Fibroblast of lung (primary cell): Measurements from ENCODE around the gene RGP1. TPM values are rescaled to one million over a fixed set of nuclear protein-coding genes. Genes with fewer than 3 reads are reported as not detected.
A peak's percentile ranks its signal among the peaks of the same experiment; 100 is the strongest.

ENCODE experiments used
- DNase-seq, 2 donors: peaks; one replicate each; pipeline versions ENCODE4 v3.0.0 to v3.0.0-alpha.2; 2010; ENCODE audit warnings: low read depth in 2 of 2
- H2AFZ ChIP-seq: 2 replicates; pipeline ENCODE4 v1.5.1; 2012; ENCODE audit warnings: low read length, control low read depth, inconsistent platforms
- H3K27ac ChIP-seq: 2 replicates; pipeline ENCODE4 v1.5.1; 2011; ENCODE audit warnings: low read length, control low read depth; ENCODE audit not compliant: insufficient read depth
- H3K27me3 ChIP-seq: 2 replicates; pipeline ENCODE4 v1.5.1; 2011; ENCODE audit warnings: mild to moderate bottlenecking, low read length; ENCODE audit not compliant: control insufficient read depth, insufficient read depth
- H3K36me3 ChIP-seq: 2 replicates; pipeline ENCODE4 v1.5.1; 2011; ENCODE audit warnings: low read length; ENCODE audit not compliant: control insufficient read depth, insufficient read depth
- H3K4me1 ChIP-seq: 2 replicates; pipeline ENCODE4 v1.5.1; 2011; ENCODE audit warnings: low read length; ENCODE audit not compliant: control insufficient read depth, insufficient read depth; ENCODE audit errors: extremely low read depth
- H3K4me2 ChIP-seq: 2 replicates; pipeline ENCODE4 v1.5.1; 2011; ENCODE audit warnings: low read length, control low read depth; ENCODE audit not compliant: insufficient read depth; ENCODE audit errors: extremely low read depth
- H3K4me3 ChIP-seq, 4 experiments: fragments of 200-600 bp in 1 of 4; sonication (generic) in 1 of 4; replicated peaks in 1 of 4; 2 replicates each; pipeline ENCODE4 v1.5.1; 2011 to 2016; ENCODE audit warnings: low read length in 4 of 4, low read depth in 3 of 4, mild to moderate bottlenecking in 3 of 4, control low read depth in 2 of 4, inconsistent platforms in 1 of 4, mixed read lengths in 1 of 4; ENCODE audit not compliant: insufficient read depth in 1 of 4; ENCODE audit errors: control extremely low read depth in 1 of 4
- H3K79me2 ChIP-seq: 2 replicates; pipeline ENCODE4 v1.5.1; 2012; ENCODE audit warnings: mild to moderate bottlenecking, low read length, inconsistent platforms; ENCODE audit not compliant: control insufficient read depth, insufficient read depth
- H3K9ac ChIP-seq: 2 replicates; pipeline ENCODE4 v1.5.1; 2011; ENCODE audit warnings: mild to moderate bottlenecking, low read length, control low read depth; ENCODE audit not compliant: insufficient read depth
- H3K9me3 ChIP-seq: 2 replicates; pipeline ENCODE4 v1.5.1; 2012; ENCODE audit warnings: low read depth, low read length; ENCODE audit not compliant: control insufficient read depth, insufficient read depth
- H4K20me1 ChIP-seq: 2 replicates; pipeline ENCODE4 v1.5.1; 2011; ENCODE audit warnings: low read length; ENCODE audit not compliant: control insufficient read depth, insufficient read depth; ENCODE audit errors: extremely low read depth
- EZH2 ChIP-seq: IDR thresholded peaks from 2 replicates; pipeline ENCODE4 v1.5.1; 2012; ENCODE audit warnings: low read length, control low read depth, mild to moderate bottlenecking; ENCODE audit errors: missing control alignments
- polyA plus RNA-seq, 2 donors: library from polyadenylated mRNA; depleted of rRNA in 1 of 2; stranded (reverse) in 1 of 2; unstranded in 1 of 2; fragments of >200 nt; gene quantifications; 2 replicates each; pipeline ENCODE4 v1.2.1, GENCODE V29; 2011 to 2012; ENCODE audit warnings: missing spikeins in 1 of 2
- total RNA-seq: library from RNA; depleted of rRNA; stranded (reverse); fragments of >200 nt; gene quantifications from 2 replicates; pipeline ENCODE4 v1.2.1, GENCODE V29; 2014
- TF ChIP-seq, protein P1 (sequence below), 2 donors: IDR thresholded peaks in 1 of 2; conservative IDR thresholded peaks in 1 of 2; 1 replicate in 1 of 2; 2 replicates in 1 of 2; pipeline ENCODE4 v1.5.1; 2011 to 2012; ENCODE audit warnings: low read length in 2 of 2, control low read depth in 1 of 2, inconsistent platforms in 1 of 2, low read depth in 1 of 2, mild to moderate bottlenecking in 1 of 2

RGP1 gene
- total and polyA plus RNA-seq, 2 donors (not counting 1 experiment from before 2014, with no cell fraction given) = 14.9 to 17.4 TPM

DNA sequence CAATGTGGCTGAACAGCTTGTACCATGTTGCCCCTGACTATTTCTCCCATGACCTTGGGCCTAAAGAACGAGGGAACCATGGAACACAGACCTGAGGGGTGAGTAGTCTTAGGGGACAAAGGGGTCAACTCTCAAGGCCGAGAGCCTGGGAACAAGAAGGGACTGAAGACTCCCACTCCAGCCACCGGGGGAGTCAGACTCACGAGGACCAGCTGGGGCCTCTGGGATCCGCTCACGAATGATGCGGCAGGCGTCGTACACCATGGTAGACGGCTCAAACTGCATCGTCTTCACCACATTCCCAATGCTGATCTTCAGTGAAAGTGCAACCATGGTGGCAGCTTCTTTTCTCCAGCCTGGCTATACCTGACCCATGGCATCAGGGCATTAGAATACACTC, 23.7 kb upstream of the RGP1 start:
- no peak overlapping the region for H2AFZ ChIP-seq
- no peak overlapping the region for H3K4me3 ChIP-seq
- no peak for TF ChIP-seq EZH2
- TF ChIP-seq, protein P1, sequence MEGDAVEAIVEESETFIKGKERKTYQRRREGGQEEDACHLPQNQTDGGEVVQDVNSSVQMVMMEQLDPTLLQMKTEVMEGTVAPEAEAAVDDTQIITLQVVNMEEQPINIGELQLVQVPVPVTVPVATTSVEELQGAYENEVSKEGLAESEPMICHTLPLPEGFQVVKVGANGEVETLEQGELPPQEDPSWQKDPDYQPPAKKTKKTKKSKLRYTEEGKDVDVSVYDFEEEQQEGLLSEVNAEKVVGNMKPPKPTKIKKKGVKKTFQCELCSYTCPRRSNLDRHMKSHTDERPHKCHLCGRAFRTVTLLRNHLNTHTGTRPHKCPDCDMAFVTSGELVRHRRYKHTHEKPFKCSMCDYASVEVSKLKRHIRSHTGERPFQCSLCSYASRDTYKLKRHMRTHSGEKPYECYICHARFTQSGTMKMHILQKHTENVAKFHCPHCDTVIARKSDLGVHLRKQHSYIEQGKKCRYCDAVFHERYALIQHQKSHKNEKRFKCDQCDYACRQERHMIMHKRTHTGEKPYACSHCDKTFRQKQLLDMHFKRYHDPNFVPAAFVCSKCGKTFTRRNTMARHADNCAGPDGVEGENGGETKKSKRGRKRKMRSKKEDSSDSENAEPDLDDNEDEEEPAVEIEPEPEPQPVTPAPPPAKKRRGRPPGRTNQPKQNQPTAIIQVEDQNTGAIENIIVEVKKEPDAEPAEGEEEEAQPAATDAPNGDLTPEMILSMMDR (conservative IDR thresholded peaks at IDR 0.05 in 1 of 2, IDR thresholded peaks at IDR 0.05 in 1 of 2; ENCODE audit: low read depth in 1 of 2, low read length in 2 of 2) = no peak
- H3K9me3 ChIP-seq = no peaks in the 10 kb centered on the region
- H3K36me3 ChIP-seq = peaks cover 39% of the 10 kb centered on the region
- H3K27me3 ChIP-seq = no peaks in the 10 kb centered on the region
- no peak overlapping the region for H3K9ac ChIP-seq
- peaks cover 14% of the 10 kb centered on the region for H3K4me1 ChIP-seq
- no peak for DNase-seq
- H3K27ac ChIP-seq = no peak overlapping the region
- no peaks in the 10 kb centered on the region for H4K20me1 ChIP-seq
- no peak overlapping the region for H3K4me2 ChIP-seq
- peaks cover 77% of the 10 kb centered on the region for H3K79me2 ChIP-seq

DNA sequence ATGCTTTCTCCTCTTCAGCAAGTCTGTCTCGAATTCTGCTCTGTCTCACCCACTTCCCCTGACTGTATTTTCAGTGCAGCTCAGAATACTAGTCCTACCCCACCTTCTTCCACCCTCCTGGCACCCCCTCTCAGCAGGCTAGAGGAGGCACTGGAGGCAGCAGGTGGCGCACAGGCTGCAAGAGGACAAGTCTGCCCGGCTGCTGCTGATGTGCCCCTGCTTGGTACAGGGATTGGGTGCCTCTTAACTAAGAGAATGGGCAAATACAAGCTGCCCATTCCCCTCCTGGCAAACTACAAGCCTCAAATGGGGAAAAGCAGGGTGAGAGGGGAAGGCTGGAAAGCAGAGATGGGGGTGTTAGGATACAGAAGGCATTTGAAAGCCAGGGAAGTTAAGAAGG, 22.2 kb upstream of the RGP1 start:
- no peak overlapping the region for H2AFZ ChIP-seq
- DNase-seq = peak; percentile 54 to 62
- no peaks in the 10 kb centered on the region for H3K27me3 ChIP-seq
- peak overlapping the region; percentile 94 for H3K27ac ChIP-seq
- TF ChIP-seq, protein P1 (conservative IDR thresholded peaks at IDR 0.05 in 1 of 2, IDR thresholded peaks at IDR 0.05 in 1 of 2; ENCODE audit: low read depth in 1 of 2, low read length in 2 of 2) = peak; percentile 6 to 19
- no peak for TF ChIP-seq EZH2
- peak overlapping the region in 3 of 4 experiments; percentile 95 to 99 (median 96) for H3K4me3 ChIP-seq
- H3K79me2 ChIP-seq = peaks cover 82% of the 10 kb centered on the region
- peak overlapping the region; percentile 100 for H3K4me2 ChIP-seq
- no peaks in the 10 kb centered on the region for H4K20me1 ChIP-seq
- H3K9me3 ChIP-seq = no peaks in the 10 kb centered on the region
- H3K9ac ChIP-seq = no peak overlapping the region
- H3K4me1 ChIP-seq = peaks cover 17% of the 10 kb centered on the region
- H3K36me3 ChIP-seq = peaks cover 26% of the 10 kb centered on the region

DNA sequence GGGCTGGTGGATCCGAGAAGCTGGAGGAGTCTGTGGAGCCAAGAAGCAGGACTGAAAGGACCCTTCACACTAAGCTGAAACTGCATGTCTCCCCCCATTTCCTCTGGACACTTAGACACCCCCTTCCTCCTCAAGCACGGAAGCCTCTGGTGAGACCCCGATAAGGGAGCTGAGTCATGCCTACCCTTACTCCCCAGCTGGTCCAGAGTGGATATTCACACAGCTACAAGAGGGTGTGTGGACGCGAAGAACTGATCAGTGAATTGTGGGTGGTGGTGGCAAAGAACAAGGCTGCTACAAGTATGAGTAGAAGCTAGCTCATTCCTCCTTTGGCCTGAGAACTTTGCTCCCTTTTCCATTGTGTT, 21.4 kb upstream of the RGP1 start:
- Histone ChIP-seq H4K20me1 (no peaks in the 10 kb centered on the region), H3K4me1 (peaks cover 17% of the 10 kb centered on the region)
- no peak for DNase-seq

More for the DNA sequence above, 21.4 kb upstream of the RGP1 start:
- Histone ChIP-seq H3K9ac (peak overlapping the region; percentile 53), H3K36me3 (peaks cover 23% of the 10 kb centered on the region), H3K9me3 (no peaks in the 10 kb centered on the region), H3K27me3 (no peaks in the 10 kb centered on the region), H3K79me2 (peaks cover 77% of the 10 kb centered on the region), H2AFZ (no peak overlapping the region), H3K4me2 (peak overlapping the region; percentile 100), H3K27ac (peak overlapping the region; percentile 94), H3K4me3 (peak overlapping the region; percentile 71 to 99 (median 96))
- TF ChIP-seq, protein P1 (conservative IDR thresholded peaks at IDR 0.05 in 1 of 2, IDR thresholded peaks at IDR 0.05 in 1 of 2; ENCODE audit: low read depth in 1 of 2, low read length in 2 of 2) = no peak
- TF ChIP-seq EZH2 = no peak
